GM19035 (cell line): ENCODE measurements around the gene FAM78A.

ENCODE experiments used
- ATAC-seq: cut with Tn5 transposase; IDR thresholded peaks from one replicate; pipeline ENCODE4 v1.9.1; 2021; ENCODE audit not compliant: unreplicated experiment

The FAM78A gene

DNA sequence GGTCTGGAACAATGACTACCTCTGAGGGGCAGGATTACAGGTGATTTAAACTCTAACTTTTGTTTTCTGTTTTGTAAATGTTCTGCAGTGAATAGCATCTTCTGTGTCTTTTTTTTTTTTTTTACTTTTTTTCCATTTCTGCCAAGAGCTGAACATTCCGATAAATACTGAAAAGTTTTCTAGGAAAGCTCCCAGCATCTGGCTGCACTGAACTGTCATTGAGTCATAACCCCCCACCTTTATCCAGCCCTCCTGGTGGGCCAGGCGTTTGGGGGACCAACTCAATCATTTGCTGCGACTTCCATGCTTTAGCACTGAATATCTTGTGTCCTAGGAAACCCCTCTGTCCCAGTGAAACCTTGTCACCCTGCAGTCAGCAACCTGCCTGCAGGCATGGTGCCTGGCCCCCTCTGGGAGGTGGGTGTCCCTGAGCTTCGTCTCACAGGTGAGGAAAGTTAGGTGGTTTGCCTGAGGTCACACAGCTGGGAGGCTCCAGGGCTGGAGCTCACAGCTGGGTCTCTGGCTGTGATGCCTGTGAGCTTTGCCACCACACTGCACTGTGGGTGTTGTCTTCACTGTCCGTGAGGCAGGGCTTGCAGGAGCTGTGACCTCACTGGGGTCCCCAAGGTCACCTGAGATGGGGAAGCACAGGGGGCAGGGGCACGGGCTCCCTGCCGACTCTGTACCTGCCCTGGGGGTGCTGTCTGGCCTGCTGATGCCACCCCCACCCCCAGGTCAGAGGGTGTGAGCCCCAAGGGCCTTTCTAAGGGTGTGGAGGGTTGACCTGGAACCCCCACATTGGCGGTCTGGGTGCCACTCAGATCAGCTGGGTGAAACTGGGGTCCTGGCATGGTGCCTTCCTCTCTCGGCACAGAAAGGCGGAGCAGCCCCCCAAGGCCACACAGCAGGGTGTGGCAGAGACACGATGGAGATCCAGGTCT, 27.3 kb upstream of the FAM78A start:
- ATAC-seq = no peak

GRCh38 chr9:131302244-131303075, 26.1 kb upstream of the FAM78A start:
- no peak for ATAC-seq

DNA sequence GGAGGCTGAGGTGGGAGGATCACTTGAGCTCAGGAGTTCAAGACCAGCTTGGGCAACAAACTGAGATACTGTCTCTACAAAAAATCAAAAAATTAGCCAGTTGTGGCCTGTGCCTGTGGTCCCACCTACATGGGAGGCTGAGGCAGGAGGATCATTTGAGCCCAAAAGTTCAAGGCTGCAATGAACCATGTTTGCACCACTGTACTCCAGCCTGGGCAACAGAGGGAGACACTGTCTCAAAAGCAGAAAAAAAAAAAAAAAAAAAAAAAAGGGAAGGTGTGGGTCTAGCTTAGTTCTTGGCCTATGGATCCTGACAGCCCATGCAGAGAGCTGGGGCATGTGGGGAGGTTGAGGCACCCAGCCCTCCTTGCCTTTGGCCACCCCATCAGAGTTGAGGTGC, 24.1 kb upstream of the FAM78A start:
- no peak for ATAC-seq

DNA sequence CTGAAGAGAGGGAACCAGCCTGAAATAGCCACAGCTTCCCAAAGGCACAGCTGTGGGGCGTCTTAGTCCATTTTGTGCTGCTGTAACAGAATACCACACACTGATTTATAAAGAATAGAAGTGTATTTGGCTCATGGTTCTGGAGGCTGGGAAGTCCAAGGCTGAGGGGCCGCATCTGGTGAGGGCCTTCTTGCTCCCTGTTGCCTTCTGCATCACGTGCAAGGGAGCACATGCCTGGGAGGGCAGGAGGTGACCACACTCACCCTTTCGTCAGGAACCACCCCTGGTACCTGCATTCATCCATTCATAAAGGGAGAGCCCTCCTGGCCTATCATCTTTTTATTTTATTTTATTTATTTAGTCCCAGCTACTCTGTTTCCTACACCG, 23.6 kb upstream of the FAM78A start:
- ATAC-seq = no peak

- no peak for ATAC-seq
These were observed 23.1 kb upstream of the FAM78A start for GRCh38 chr9:131299346-131299960.

DNA sequence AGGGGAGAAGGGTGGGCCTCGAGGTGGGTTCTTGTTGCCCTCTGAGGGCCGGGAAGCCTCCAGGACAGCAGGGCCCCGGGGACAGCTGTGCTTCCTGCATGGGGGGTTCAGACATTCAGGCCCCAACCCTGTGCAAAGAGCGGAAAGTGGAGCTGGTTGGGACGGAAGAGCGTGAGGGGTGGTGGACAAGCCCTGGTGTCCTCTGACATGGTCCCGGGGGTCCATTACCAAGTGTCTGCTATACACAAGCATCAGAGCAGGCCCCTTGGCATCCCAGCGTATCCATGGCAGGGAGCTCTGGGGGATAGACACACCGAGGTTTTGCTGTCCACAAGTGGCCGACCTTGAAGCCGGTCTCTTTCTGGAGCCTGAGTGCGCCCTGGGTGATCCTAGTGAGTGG, 22.5 kb upstream of the FAM78A start:
- no peak for ATAC-seq

- ATAC-seq = no peak
These were observed 22.0 kb upstream of the FAM78A start for GRCh38 chr9:131298341-131298740.

GRCh38 chr9:131297903-131298302, 21.6 kb upstream of the FAM78A start:
- no peak for ATAC-seq

- ATAC-seq = no peak
These were observed 20.7 kb upstream of the FAM78A start for GRCh38 chr9:131296906-131297500.

- no peak for ATAC-seq
These were observed 20.1 kb upstream of the FAM78A start for GRCh38 chr9:131296460-131296859.

DNA sequence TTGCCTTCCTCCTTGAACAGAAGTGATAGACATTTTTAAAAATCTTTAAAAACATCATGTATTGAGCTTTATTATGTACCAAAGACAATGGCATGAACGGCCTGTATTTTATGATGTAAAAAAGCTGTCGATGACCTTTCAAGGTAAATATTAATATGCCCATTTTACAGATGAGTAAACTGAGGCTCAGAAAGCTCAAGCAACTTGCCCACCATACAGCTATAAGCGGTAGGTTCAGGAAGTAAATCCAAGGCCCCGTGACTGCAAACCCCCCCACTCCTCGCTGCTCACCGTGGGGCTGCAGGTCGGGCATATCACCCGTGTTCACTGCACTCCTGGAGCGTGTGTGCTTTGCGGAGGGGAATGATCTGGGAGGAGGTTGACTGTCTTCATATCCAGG, 16.6 kb upstream of the FAM78A start:
- no peak for ATAC-seq

DNA sequence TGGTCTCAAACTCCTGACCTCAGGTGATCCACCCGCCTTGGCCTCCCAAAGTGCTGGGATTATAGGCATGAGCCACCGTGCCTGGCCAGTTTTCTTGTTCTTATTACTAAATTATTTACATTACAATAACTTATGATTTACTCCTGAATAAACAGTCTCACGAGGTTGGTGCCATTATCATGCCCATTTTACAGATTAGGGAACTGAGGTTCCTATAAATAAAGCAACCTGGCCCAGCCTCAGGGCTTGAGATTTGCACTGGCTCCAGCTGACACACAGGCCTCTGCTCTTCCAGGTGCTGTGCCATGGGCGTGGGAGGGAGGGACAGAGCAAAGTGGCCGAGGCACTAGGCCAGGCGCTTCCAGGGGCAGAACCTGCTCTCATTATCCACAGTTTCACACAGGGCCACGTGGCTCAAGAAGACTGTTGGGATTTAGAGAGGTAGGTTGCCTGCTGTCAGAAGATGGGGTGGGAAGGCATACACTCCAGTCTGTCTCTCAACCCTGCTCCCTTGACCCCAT, 15.5 kb upstream of the FAM78A start:
- no peak for ATAC-seq

- no peak for ATAC-seq
These were observed 14.6 kb upstream of the FAM78A start for GRCh38 chr9:131290767-131291370.

GRCh38 chr9:131290036-131290766, 13.9 kb upstream of the FAM78A start:
- ATAC-seq = no peak

DNA sequence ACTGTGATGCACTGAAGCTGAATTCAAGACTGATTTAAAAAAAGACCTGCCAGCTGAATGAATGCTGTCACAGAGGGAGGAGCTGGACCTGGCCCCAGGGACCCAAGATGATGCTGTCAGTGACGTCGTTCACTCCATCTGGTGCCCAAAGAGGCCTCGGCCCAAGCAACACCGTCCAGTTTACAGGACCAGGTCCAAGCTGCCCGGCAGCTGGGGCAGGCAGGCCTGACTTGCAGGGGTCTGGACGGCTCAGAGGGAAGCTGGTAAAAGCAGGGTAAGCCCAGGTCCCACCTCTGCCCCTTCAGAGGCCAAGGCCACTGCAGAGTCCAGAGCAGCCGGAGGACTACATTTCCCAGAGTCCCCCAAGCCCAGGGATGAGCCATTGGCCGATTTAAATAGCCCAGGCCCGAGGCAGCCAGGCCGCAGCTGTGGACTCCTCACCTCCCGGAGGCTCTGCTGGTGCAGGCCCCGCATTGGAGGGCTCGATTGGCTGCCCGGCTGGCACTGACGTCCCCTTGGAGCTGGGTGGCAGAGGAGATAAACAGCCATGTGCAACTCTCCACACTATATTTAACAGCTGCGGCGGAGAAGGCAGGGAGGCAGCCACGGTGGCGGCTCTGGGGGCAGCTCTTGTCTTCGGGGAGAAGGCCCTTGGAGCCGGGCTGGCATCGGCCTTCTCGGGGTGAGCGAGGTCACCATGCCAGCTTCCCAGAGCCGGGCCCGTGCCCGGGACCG, 13.2 kb upstream of the FAM78A start, which contains the start of gene PLPP7:
PLPP7 (plus strand) TSS at position 423 of the 735 bp plus-strand sequence; CDS start at position 698, 275 bp downstream.
- no peak for ATAC-seq

- no peak for ATAC-seq
These were observed 11.9 kb upstream of the FAM78A start for GRCh38 chr9:131288217-131288616.

GRCh38 chr9:131287359-131287758, 11.0 kb upstream of the FAM78A start:
- no peak for ATAC-seq

GRCh38 chr9:131284856-131285255, 8.5 kb upstream of the FAM78A start:
- ATAC-seq = no peak
